PC-9 (cell line): ENCODE data around the gene EYA2. TPM values are rescaled to one million over a fixed set of nuclear protein-coding genes. Genes with fewer than 3 reads are reported as not detected.

Experiments
- BruUV-seq: library from RNA; stranded (reverse); fragments of 400-500 nt; replicated peaks from 2 replicates; lab custom pipeline; 2021; lab: Mats Ljungman, UMichigan
- CTCF ChIA-PET: fragments of 300-600 bp; sonication (Branson Sonifier 250); formaldehyde crosslinking; loops from one replicate; lab custom pipeline; 2022; ENCODE audit warnings: antibody characterized with exemption; lab: Charles Lee
- POLR2A ChIA-PET: fragments of 300-600 bp; sonication (Branson Sonifier 250); formaldehyde crosslinking; loops from one replicate; lab custom pipeline; 2022; ENCODE audit warnings: antibody characterized with exemption; ENCODE audit not compliant: unreplicated experiment; lab: Charles Lee
- DNase-seq, 2 experiments: peaks; one replicate each; pipeline versions ENCODE4 v3.0.0 to v3.0.0-alpha.2; 2015 to 2022; ENCODE audit warnings: mixed read lengths in 1 of 2
- H2AFZ ChIP-seq: fragments of 200-600 bp; sonication (generic); 2 replicates; pipeline ENCODE4 v1.8.1; 2017; ENCODE audit warnings: antibody characterized with exemption
- H3F3A ChIP-seq: fragments of 200-600 bp; sonication (generic); 2 replicates; pipeline ENCODE4 v1.8.1; 2017; ENCODE audit warnings: antibody characterized with exemption, mild to moderate bottlenecking, low read depth; ENCODE audit not compliant: insufficient read depth
- H3K27ac ChIP-seq: fragments of 200-600 bp; sonication (generic); 2 replicates; pipeline ENCODE4 v1.6.1; 2016; ENCODE audit warnings: mixed run types
- H3K27me3 ChIP-seq: fragments of 200-600 bp; sonication (generic); 2 replicates; pipeline ENCODE4 v1.6.1; 2016; ENCODE audit warnings: low read depth, mixed run types; ENCODE audit not compliant: insufficient read depth
- H3K36me3 ChIP-seq: fragments of 200-600 bp; sonication (generic); 2 replicates; pipeline ENCODE4 v1.6.1; 2016; ENCODE audit warnings: low read depth, mixed run types
- H3K4me1 ChIP-seq: fragments of 200-600 bp; sonication (generic); replicated peaks from 2 replicates; pipeline ENCODE4 v1.6.1; 2016; ENCODE audit warnings: mixed run types; ENCODE audit not compliant: insufficient read depth
- H3K4me2 ChIP-seq: fragments of 200-600 bp; sonication (generic); 2 replicates; pipeline ENCODE4 v1.6.1; 2017; ENCODE audit warnings: mixed run types
- H3K4me3 ChIP-seq: fragments of 200-600 bp; sonication (generic); 2 replicates; pipeline ENCODE4 v1.6.1; 2016; ENCODE audit warnings: mixed run types
- H3K79me2 ChIP-seq: fragments of 200-600 bp; sonication (generic); 2 replicates; pipeline ENCODE4 v1.6.1; 2017; ENCODE audit warnings: low read depth, mixed run types
- H3K9me2 ChIP-seq: fragments of 200-600 bp; sonication (generic); 2 replicates; pipeline ENCODE4 v1.8.1; 2017; ENCODE audit warnings: mild to moderate bottlenecking; ENCODE audit not compliant: insufficient read depth
- H3K9me3 ChIP-seq: fragments of 200-600 bp; sonication (generic); 2 replicates; pipeline ENCODE4 v1.8.1; 2016; ENCODE audit warnings: low read depth; ENCODE audit not compliant: insufficient read depth
- H4K20me1 ChIP-seq: fragments of 200-600 bp; sonication (generic); 2 replicates; pipeline ENCODE4 v1.8.1; 2017; ENCODE audit not compliant: insufficient read depth
- EZH2 ChIP-seq: fragments of 200-600 bp; sonication (generic); IDR thresholded peaks from 2 replicates; pipeline ENCODE4 v1.8.0; 2017; ENCODE audit warnings: antibody characterized with exemption, low read depth
- intact Hi-C: fragments of 100-400 bp; cut with micrococcal nuclease; formaldehyde crosslinking; loops from one replicate; pipeline ENCODE4 v1.10.0; 2022; ENCODE audit not compliant: unreplicated experiment
- total RNA-seq: library from RNA; stranded (reverse); gene quantifications from 2 replicates; pipeline ENCODE4 v1.2.3, GENCODE V29; 2021
- TF ChIP-seq, protein P1 (sequence below): fragments of 200-600 bp; sonication (generic); conservative IDR thresholded peaks from 2 replicates; pipeline ENCODE4 v1.6.1; 2017; ENCODE audit warnings: mixed run types, antibody characterized with exemption, mild to moderate bottlenecking, moderate library complexity

The EYA2 gene
- total RNA-seq, 1 experiment from 2014 or later: not detected

DNA sequence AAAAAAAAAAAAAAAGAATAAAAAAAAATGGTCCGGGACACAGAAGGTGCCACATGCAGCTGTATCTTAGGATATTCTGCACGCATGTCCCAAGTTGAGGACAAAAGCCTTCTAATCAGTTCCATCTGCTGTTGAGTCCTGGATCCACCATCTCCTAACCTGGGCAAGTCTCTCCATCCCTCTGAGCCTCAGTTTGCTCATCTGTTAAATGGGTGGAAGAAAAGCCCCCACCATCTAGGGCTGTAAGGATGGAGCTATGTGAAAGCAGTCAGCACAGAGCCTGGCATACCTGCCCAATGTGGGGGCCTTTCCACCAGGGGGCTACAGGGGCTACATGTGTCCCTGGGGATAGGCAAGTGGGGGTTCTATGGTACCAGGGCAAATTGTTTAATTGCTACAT is 253.4 kb downstream of the EYA2 start:
- Histone ChIP-seq H3K4me3 (no peak overlapping the region), H3F3A (peaks cover 18% of the 10 kb centered on the region), H2AFZ (no peak overlapping the region), H3K36me3 (no peaks in the 10 kb centered on the region), H3K4me2 (no peak overlapping the region), H4K20me1 (no peaks in the 10 kb centered on the region), H3K9me3 (no peaks in the 10 kb centered on the region), H3K9me2 (no peaks in the 10 kb centered on the region), H3K27me3 (no peaks in the 10 kb centered on the region), H3K4me1 (peaks cover 18% of the 10 kb centered on the region), H3K27ac (no peak overlapping the region), H3K79me2 (no peaks in the 10 kb centered on the region)
- ChIA-PET CTCF (interaction anchor here (0.6 kb wide), 2 partner anchors 267 to 380 kb away, joined by 3 to 4 read pairs; no protein-coding TSS in a partner anchor), POLR2A (interaction anchor here (0.7 kb wide), 1 partner anchor 393 kb away, joined by 4 read pairs; no protein-coding TSS in a partner anchor)
- TF ChIP-seq, protein P1, sequence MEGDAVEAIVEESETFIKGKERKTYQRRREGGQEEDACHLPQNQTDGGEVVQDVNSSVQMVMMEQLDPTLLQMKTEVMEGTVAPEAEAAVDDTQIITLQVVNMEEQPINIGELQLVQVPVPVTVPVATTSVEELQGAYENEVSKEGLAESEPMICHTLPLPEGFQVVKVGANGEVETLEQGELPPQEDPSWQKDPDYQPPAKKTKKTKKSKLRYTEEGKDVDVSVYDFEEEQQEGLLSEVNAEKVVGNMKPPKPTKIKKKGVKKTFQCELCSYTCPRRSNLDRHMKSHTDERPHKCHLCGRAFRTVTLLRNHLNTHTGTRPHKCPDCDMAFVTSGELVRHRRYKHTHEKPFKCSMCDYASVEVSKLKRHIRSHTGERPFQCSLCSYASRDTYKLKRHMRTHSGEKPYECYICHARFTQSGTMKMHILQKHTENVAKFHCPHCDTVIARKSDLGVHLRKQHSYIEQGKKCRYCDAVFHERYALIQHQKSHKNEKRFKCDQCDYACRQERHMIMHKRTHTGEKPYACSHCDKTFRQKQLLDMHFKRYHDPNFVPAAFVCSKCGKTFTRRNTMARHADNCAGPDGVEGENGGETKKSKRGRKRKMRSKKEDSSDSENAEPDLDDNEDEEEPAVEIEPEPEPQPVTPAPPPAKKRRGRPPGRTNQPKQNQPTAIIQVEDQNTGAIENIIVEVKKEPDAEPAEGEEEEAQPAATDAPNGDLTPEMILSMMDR: no peak
- TF ChIP-seq EZH2: no peak
- BruUV-seq: no TSS peak
- intact Hi-C loops: loop anchor here (10.0 kb wide), 1 partner anchor 333 kb away; no protein-coding TSS in a partner anchor
- DNase-seq: no peak

DNA sequence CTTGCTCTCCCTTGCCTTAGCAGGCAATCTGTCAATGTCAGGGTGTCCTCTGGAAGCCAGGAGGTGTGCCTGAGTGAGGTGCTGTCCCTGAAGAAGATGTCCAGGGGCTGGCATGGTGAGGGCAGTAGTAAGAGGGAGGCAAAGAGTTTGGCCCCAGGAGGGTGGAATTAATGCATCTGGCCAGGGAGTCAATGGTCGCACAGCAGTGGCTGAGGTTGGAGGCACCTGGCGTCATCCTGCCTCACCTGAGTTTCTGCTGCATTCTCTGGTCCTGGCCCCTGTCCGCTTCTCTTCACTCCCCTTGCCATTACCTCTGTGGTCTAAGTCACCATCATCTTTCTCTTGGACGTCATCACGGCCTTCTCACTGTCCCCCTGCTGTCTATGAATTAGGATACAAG is 255.3 kb downstream of the EYA2 start:
- ChIA-PET POLR2A (no interaction called here), CTCF (interaction anchor here (0.6 kb wide), 1 partner anchor 392 kb away, joined by 3 read pairs; no protein-coding TSS in a partner anchor)
- no peak overlapping the region for H3K27ac ChIP-seq
- TF ChIP-seq EZH2: no peak
- TF ChIP-seq, protein P1: no peak
- no peak overlapping the region for H2AFZ ChIP-seq
- H3K4me2 ChIP-seq: no peak overlapping the region
- peaks cover 18% of the 10 kb centered on the region for H3K4me1 ChIP-seq
- H3K9me3 ChIP-seq: no peaks in the 10 kb centered on the region
- DNase-seq: no peak
- H3F3A ChIP-seq: peaks cover 18% of the 10 kb centered on the region
- intact Hi-C loops: loop anchor here (1.0 to 10.0 kb wide), 2 partner anchors 335 to 392 kb away; no protein-coding TSS in a partner anchor
- BruUV-seq: no TSS peak
- H3K36me3 ChIP-seq: no peaks in the 10 kb centered on the region
- no peaks in the 10 kb centered on the region for H3K27me3 ChIP-seq
- H3K9me2 ChIP-seq: no peaks in the 10 kb centered on the region
- no peak overlapping the region for H3K4me3 ChIP-seq
- H3K79me2 ChIP-seq: no peaks in the 10 kb centered on the region
- H4K20me1 ChIP-seq: no peaks in the 10 kb centered on the region

DNA sequence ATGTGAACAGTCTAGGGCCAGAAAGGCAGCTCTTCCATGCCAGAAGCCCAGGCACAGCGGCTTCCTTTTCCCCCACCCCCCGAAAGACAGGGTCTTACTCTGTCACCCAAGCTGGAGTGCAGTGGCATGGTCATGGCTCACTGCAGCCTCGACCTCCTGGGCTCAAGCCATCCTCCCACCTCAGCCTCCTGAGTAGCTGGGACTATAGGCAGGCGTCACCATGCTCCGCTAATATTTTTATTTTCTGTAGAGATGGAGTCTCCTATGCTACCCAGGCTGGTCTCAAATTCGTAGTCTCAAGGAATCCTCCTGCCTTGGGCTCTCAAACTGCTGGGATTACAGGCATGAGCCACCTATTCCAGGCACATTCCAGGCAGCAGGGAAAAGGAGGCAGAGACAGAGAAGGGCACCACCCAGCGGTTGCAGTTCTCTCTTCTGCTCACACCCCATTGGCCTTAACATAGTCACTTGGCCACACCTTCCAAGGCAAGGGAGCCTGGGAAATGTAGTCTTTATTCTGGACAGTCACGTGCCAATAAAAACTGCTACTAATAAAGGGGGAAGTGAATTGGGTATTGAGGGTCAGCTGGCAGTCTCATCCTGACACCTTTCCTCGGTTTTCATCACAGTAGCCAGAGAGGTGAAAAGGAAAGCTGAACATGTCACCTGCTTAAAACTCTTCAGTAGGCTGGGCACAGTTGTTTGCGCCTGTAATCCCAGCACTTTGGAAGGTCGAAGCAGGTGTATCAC is 255.9 kb downstream of the EYA2 start:
- TF ChIP-seq, protein P1: peak; percentile 86
- TF ChIP-seq EZH2: no peak
- peaks cover 18% of the 10 kb centered on the region for H3F3A ChIP-seq
- H4K20me1 ChIP-seq: no peaks in the 10 kb centered on the region
- POLR2A ChIA-PET: no interaction called here
- no peak overlapping the region for H3K4me2 ChIP-seq
- CTCF ChIA-PET: interaction anchor here (0.5 to 0.6 kb wide), 2 partner anchors 393 kb away, joined by 3 to 8 read pairs; no protein-coding TSS in a partner anchor
- peak; percentile 68 to 69 for DNase-seq
- H2AFZ ChIP-seq: no peak overlapping the region
- peaks cover 18% of the 10 kb centered on the region for H3K4me1 ChIP-seq
- H3K27me3 ChIP-seq: no peaks in the 10 kb centered on the region
- H3K4me3 ChIP-seq: no peak overlapping the region
- H3K36me3 ChIP-seq: no peaks in the 10 kb centered on the region
- no peaks in the 10 kb centered on the region for H3K9me2 ChIP-seq
- BruUV-seq: no TSS peak
- H3K79me2 ChIP-seq: no peaks in the 10 kb centered on the region
- no peaks in the 10 kb centered on the region for H3K9me3 ChIP-seq
- intact Hi-C loops: loop anchor here (1.0 kb wide), 1 partner anchor 392 kb away; no protein-coding TSS in a partner anchor
- H3K27ac ChIP-seq: no peak overlapping the region
